NOMO-1 (cell line): ENCODE measurements around the gene UQCRHL.
"Not testable (repeated sequence)": the region's sequence is repeated elsewhere in the genome, so short reads cannot be mapped to it uniquely, and the experiment has no call there.

Experiments used
- DNase-seq, 2 experiments: peaks; one replicate each; lab custom pipeline; 2025; ENCODE audit not compliant: unreplicated experiment in 2 of 2; lab: John Stamatoyannopoulos, UW

UQCRHL gene

DNA sequence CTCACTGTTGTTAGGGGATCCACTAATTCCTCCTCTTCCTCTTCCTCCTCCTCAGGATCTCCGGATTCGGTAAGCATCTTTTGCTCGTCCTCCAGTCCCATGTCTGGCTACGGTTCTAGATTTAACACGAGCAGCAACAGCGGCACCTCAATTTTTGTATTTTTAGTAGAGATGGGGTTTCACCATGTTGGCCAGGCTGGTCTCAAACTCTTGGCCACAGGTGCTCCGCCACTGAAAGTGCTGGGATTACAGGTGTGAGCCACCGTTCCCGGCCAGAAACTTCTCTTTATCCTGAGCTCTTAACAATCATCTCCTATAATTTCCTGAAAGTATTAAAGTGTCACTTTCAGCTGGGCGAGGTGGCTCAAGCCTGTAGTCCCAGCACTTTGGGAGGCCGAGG is at the start of gene UQCRHL:
Gene UQCRHL, minus strand, starts transcription at position 101 of the 400 bp plus-strand sequence. Its CDS starts 0 bp downstream, at position 101.
- not testable (repeated sequence) for DNase-seq

- DNase-seq, result no peak
These were observed 49.4 kb upstream of the UQCRHL start for GRCh38 chr1:15856888-15857287.

- DNase-seq, result no peak
These were observed 45.4 kb upstream of the UQCRHL start for GRCh38 chr1:15852828-15853302.

GRCh38 chr1:15852036-15852827 is 44.8 kb upstream of the UQCRHL start:
- DNase-seq, result peak in 1 of 2 experiments; percentile 22

- no peak for DNase-seq
These were observed 44.0 kb upstream of the UQCRHL start for GRCh38 chr1:15851210-15852035.

- DNase-seq, result no peak
These were observed 43.1 kb upstream of the UQCRHL start for GRCh38 chr1:15850471-15851001.

DNA sequence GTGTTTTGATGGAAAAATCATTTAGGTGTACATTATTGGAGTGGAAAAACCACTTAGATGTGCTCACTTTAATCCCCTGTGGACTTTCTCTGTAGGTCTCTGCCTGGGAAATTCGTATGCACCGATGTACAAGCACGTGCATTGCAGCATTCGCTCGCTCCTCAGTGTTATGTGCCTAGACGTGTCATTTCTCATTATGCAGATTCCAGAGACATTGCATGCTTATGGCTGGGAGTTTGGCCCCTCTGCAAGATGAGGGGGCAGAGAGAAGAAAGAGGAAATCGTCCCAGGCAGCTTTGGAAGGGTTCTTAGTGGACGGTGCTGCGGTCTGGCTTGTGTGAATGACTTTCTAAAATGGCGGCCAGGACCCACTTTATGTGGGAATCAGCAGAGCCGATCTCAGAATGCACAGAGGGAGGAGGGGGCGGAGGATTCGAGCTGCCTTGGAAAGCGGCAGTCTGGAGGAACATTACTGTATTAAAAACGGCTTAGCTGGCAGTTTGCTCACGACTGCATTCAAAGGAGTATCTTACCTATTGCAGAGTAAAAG is 42.4 kb upstream of the UQCRHL start:
- DNase-seq, result peak; percentile 50 to 54

GRCh38 chr1:15848929-15849774 is 41.7 kb upstream of the UQCRHL start:
- peak; percentile 53 to 70 for DNase-seq

- DNase-seq, result peak; percentile 29 to 39
These were observed 40.9 kb upstream of the UQCRHL start for GRCh38 chr1:15848143-15848928.

GRCh38 chr1:15847893-15848142 is 40.4 kb upstream of the UQCRHL start:
- DNase-seq, result no peak

DNA sequence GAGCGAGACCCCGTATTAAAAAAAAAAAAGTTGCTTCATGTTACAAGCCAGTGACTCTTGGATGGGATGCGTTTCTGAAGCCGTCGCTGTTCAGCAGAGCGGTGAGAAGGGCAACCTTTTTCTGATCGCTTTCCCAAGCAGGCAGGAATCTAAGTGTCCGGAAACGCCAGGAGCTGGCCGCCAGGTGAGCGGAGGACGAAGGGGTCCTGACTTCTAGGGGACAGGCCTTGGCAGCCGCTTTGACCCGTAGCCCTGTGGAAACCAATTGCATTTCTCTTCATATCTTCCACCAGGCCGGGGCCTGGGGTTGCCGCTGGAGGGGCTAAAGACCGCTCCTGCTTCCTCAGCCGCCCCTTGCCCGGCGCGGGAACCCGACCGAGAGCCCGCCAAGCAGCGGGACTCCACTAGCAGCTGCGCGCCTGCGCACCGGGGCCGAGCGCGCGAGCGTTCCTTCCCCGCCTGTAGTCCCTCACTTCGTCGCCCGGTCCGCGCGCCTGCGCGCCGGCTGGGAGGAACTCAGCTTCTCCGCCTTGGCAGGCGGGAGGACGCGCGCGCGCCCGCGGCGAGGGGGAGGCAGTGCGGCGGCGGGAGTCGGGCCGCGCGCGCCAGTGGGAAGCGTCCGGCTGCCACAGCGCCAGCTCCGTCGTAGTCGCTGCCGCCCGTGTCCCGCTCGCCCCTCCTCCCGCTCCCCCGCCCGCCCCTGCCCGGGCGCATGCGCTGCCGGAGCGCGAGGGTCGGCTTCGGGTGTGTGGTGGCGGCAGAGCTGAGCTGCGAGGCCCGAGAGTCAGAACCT is 39.8 kb upstream of the UQCRHL start, which contains the start of gene SPEN:
Gene SPEN, plus strand, starts transcription at position 608 of the 793 bp plus-strand sequence. CDS start 361 bp downstream, outside the sequence.
- peak; percentile 94 to 96 for DNase-seq

DNA sequence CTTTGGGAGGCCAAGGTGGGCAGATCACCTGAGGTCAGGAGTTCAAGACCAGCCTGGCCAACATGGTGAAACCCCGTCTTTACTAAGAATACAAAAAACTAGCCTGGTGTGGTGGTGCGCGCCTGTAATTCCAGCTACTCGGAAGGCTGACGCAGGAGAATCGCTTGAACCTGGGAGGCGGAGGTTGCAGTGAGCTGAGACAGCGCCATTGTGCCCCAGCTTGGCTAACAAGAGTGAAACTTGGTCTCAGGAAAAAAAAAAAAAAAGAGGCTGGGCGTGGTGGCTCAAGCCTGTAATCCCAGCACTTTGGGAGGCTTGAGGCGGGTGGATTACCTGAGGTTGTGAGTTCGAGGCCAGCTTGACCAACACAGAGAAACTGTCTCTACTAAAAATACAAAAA is 38.6 kb upstream of the UQCRHL start:
- DNase-seq, result not testable (repeated sequence)

- no peak for DNase-seq
These were observed 36.5 kb upstream of the UQCRHL start for GRCh38 chr1:15843826-15844572.

DNA sequence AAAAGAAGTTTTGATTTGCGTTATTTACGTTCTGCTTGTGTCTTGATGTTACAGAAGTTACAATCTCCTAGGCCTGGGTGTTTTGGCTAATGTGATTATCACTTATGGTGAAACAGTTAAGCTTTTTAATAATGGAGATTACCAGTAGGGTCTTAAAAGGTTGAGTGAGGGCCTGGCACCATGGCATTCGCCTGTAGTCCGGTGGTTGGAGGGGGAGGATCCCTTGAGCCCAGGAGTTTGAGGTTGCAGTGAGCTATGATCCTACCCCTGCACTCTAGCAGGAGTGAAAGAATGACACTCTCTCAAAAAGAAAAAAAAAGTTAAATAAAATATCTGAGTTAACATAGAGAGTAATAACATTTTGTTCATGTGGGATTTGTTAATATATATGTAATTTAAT is 31.3 kb upstream of the UQCRHL start:
- DNase-seq, result no peak

DNA sequence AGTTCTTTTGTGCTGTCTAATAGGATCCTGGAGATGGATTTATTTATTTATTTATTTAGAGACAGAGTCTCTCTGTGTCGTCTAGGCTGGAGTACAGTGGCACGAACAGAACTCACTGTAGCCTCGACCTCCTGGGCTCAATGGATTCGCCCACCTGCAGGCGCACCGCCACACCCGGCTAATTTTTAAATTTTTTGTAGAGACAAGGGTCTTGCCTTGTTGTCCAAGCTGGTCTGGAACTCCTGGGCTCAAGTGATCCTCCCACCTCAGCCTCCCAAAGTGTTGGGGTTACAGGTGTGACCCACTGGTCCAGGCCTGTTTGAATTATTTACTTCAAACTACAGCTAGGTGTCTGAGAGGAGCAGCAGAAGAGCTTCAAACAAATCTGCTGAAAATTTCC is 30.5 kb upstream of the UQCRHL start:
- DNase-seq, result no peak

GRCh38 chr1:15836772-15837669 is 29.6 kb upstream of the UQCRHL start:
- DNase-seq, result peak; percentile 71 to 79

GRCh38 chr1:15836511-15836771 is 29.0 kb upstream of the UQCRHL start:
- not testable (repeated sequence) for DNase-seq
